GM12891 (cell line): ENCODE measurements around the gene LZTFL1.

Experiments
- PAX5 ChIP-seq: IDR thresholded peaks from 2 replicates; pipeline ENCODE4 v1.6.1; 2011; ENCODE audit warnings: low read length, moderate library complexity, mild to moderate bottlenecking; ENCODE audit not compliant: insufficient read depth, severe bottlenecking
- POLR2A ChIP-seq: IDR thresholded peaks from 2 replicates; pipeline ENCODE4 v1.6.1; 2011; ENCODE audit warnings: low read depth, low read length, control low read depth
- POLR2AphosphoS5 ChIP-seq: IDR thresholded peaks from 2 replicates; pipeline ENCODE4 v1.6.1; 2011; ENCODE audit warnings: low read depth, low read length, control low read depth
- POU2F2 ChIP-seq: IDR thresholded peaks from 2 replicates; pipeline ENCODE4 v1.6.1; 2011; ENCODE audit warnings: low read depth, mild to moderate bottlenecking, control low read depth, low read length, moderate library complexity
- SPI1 ChIP-seq: IDR thresholded peaks from 2 replicates; pipeline ENCODE4 v1.6.1; 2011; ENCODE audit warnings: low read depth, low read length, control low read depth
- TAF1 ChIP-seq: IDR thresholded peaks from 2 replicates; pipeline ENCODE4 v1.6.1; 2011; ENCODE audit warnings: low read depth, low read length, control low read depth

DNA sequence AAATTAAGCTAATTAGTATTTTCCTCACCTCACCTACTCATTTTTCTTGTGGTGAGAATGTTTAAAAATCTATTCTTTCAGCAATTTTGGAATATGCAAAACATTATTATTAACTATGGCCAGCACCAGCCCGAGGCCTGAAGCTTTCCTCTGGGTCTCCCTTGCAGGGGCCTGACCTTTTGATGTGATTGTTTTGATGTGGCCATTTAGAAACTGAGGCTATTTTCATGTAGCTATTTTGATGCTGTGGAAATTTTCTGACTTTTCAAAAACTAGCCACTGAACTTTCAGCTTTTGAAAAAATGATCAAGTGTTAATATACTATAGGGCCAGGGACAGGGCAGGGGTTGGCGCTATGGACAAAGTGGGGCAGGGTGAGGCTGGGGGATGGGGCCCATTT, 36.2 kb upstream of the LZTFL1 start:
- no peak for TF ChIP-seq POLR2A
- TF ChIP-seq POLR2AphosphoS5: no peak
- TF ChIP-seq SPI1: no peak
- TF ChIP-seq TAF1: no peak
- 0 out of 2 replicates have a peak, but pooled peaks have one; percentile 55 for TF ChIP-seq POU2F2
- no peak for TF ChIP-seq PAX5
